Heart left ventricle (tissue), 13 donors: ENCODE measurements around the gene MIDN.

Experiments used
- POLR2A ChIP-seq, 2 donors: fragments of 450-650 bp; IDR thresholded peaks; one replicate each; pipeline ENCODE4 v1.6.1; 2017; ENCODE audit warnings: antibody characterized with exemption in 2 of 2, mild to moderate bottlenecking in 2 of 2, moderate library complexity in 2 of 2
- TF ChIP-seq, protein P1 (sequence below), 12 donors: fragments of 200-600 bp; sonication (generic) in 4 of 12; IDR thresholded peaks; one replicate each; pipeline versions ENCODE4 v1.5.0 to v1.8.0; 2018 to 2022; ENCODE audit warnings: antibody characterized with exemption in 12 of 12, mild to moderate bottlenecking in 5 of 12
- donor health status: ischemic (EF 13 %, LVEDD 7.1; RV severe dilation, severe dysfunction).
- donor health status: DM: no; HTN: yes; CAD: no.
- donor health status: DM: no; HTN: no; CAD: no.
- donor health status: ischemic (EF 25% LVEDD 6.9; RV normal size, moderate dysfunction).
- donor health status: ischemic (EF 25% LVEDD 5.7; RV mildly dilated, moderate dysfunction).
- donor health status: ischemic (EF 35%, LVEDD 5.7; RV mildly dilated, moderate dysfunction).
- donor health status: nonischemic (EF 11% LVEDD 7.7; RV severe dilation, severe dysfunction).
- donor health status: DM: yes; HTN: yes; CAD: no.
- donor health status: PGD.
- donor health status: ischemic (EF 29% LVEDD 5.4; RV normal size, mild dysfunction).
- donor health status: nonischemic (EF 23%, LVEDD 6.1; RV moderate dilation, normal function).

- TF ChIP-seq, protein P1, sequence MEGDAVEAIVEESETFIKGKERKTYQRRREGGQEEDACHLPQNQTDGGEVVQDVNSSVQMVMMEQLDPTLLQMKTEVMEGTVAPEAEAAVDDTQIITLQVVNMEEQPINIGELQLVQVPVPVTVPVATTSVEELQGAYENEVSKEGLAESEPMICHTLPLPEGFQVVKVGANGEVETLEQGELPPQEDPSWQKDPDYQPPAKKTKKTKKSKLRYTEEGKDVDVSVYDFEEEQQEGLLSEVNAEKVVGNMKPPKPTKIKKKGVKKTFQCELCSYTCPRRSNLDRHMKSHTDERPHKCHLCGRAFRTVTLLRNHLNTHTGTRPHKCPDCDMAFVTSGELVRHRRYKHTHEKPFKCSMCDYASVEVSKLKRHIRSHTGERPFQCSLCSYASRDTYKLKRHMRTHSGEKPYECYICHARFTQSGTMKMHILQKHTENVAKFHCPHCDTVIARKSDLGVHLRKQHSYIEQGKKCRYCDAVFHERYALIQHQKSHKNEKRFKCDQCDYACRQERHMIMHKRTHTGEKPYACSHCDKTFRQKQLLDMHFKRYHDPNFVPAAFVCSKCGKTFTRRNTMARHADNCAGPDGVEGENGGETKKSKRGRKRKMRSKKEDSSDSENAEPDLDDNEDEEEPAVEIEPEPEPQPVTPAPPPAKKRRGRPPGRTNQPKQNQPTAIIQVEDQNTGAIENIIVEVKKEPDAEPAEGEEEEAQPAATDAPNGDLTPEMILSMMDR (IDR thresholded peaks at IDR 0.05), result no peak
- no peak for TF ChIP-seq POLR2A (IDR thresholded peaks at IDR 0.05)
Measured at GRCh38 chr19:1262623-1263123, 14.3 kb downstream of the MIDN start.
